GM12892 (cell line): ENCODE data around the gene CDIP1.

Experiments
- DNase-seq: peaks from one replicate; pipeline ENCODE4 v3.0.0; 2011; ENCODE audit not compliant: insufficient read length
- FAIRE-seq: peaks from 2 replicates; lab custom pipeline; 2011; peaks lifted over from hg19 to GRCh38; lab: Jason Lieb, UNC
- POLR2A ChIP-seq: IDR thresholded peaks from 2 replicates; pipeline ENCODE4 v1.6.1; 2011; ENCODE audit warnings: low read depth, low read length, control low read depth
- POLR2AphosphoS5 ChIP-seq: IDR thresholded peaks from 2 replicates; pipeline ENCODE4 v1.6.1; 2011; ENCODE audit warnings: low read depth, low read length, control low read depth
- TAF1 ChIP-seq: IDR thresholded peaks from 2 replicates; pipeline ENCODE4 v1.6.1; 2011; ENCODE audit warnings: low read depth, mild to moderate bottlenecking, control low read depth, low read length, borderline replicate concordance

CDIP1 gene

GRCh38 chr16:4475880-4476788 lies 62.4 kb downstream of the CDIP1 start, which contains the start of gene HMOX2:
Gene HMOX2, plus strand, starts transcription at chr16:4476398. Its CDS starts 29,127 bp downstream, at chr16:4505525.
- peak; percentile 95 for DNase-seq
- TF ChIP-seq POLR2AphosphoS5 (peak; percentile 86), TAF1 (peak; percentile 52; the same call in 1 of the 2 replicates), POLR2A (peak; percentile 95)
- peak; percentile 96 for FAIRE-seq

- TF ChIP-seq TAF1 (no peak), POLR2A (peak; percentile 89), POLR2AphosphoS5 (peak; percentile 76)
- peak; percentile 62 for FAIRE-seq
- peak; percentile 83 for DNase-seq
Observed at GRCh38 chr16:4474192-4474961, 64.2 kb downstream of the CDIP1 start, which contains the start of gene NMRAL1. Gene NMRAL1, minus strand, starts transcription at chr16:4474625. Its CDS starts 493 bp downstream, at chr16:4474132.

- TF ChIP-seq TAF1 = no peak
- no peak for TF ChIP-seq POLR2AphosphoS5
- TF ChIP-seq POLR2A = no peak
- no peak for FAIRE-seq
- DNase-seq = no peak
Observed at GRCh38 chr16:4472880-4473279, 65.7 kb downstream of the CDIP1 start.

- DNase-seq = no peak
- no peak for TF ChIP-seq POLR2AphosphoS5
- no peak for TF ChIP-seq TAF1
- TF ChIP-seq POLR2A = no peak
- FAIRE-seq = no peak
Observed at GRCh38 chr16:4471869-4472268, 66.7 kb downstream of the CDIP1 start.

GRCh38 chr16:4468972-4469371 lies 69.6 kb downstream of the CDIP1 start:
- no peak for DNase-seq
- TF ChIP-seq POLR2AphosphoS5 (no peak), POLR2A (no peak), TAF1 (no peak)
- FAIRE-seq = no peak

GRCh38 chr16:4467916-4468315 lies 70.7 kb downstream of the CDIP1 start:
- TF ChIP-seq TAF1 (no peak), POLR2A (no peak), POLR2AphosphoS5 (no peak)
- no peak for DNase-seq
- FAIRE-seq = no peak

GRCh38 chr16:4465977-4466779 lies 72.4 kb downstream of the CDIP1 start:
- DNase-seq (no peak), FAIRE-seq (no peak)

GRCh38 chr16:4463522-4464163 lies 74.9 kb downstream of the CDIP1 start:
- no peak for DNase-seq
- TF ChIP-seq POLR2AphosphoS5 (no peak), TAF1 (no peak), POLR2A (no peak)
- no peak for FAIRE-seq

More at GRCh38 chr16:4465977-4466779, 72.4 kb downstream of the CDIP1 start:
- TF ChIP-seq POLR2A (no peak), POLR2AphosphoS5 (no peak)

- no peak for FAIRE-seq
- TF ChIP-seq POLR2AphosphoS5 (peak; percentile 25; the same call in 1 of the 2 replicates), POLR2A (peak; percentile 54; the same call in 1 of the 2 replicates), TAF1 (no peak)
Observed at GRCh38 chr16:4461250-4462085, 77.1 kb downstream of the CDIP1 start.

GRCh38 chr16:4460936-4461249 lies 77.7 kb downstream of the CDIP1 start:
- FAIRE-seq (no peak), DNase-seq (no peak)
- no peak for TF ChIP-seq POLR2AphosphoS5
- TF ChIP-seq TAF1 = no peak
- TF ChIP-seq POLR2A = no peak

More at GRCh38 chr16:4461250-4462085, 77.1 kb downstream of the CDIP1 start:
- no peak for DNase-seq
